HG02870 (cell line): ENCODE measurements around the gene ACRV1.
A peak's percentile ranks its signal among the peaks of the same experiment; 100 is the strongest.

ENCODE experiments used
- ATAC-seq: cut with Tn5 transposase; IDR thresholded peaks from one replicate; pipeline ENCODE4 v1.9.1; 2021; ENCODE audit warnings: mild to moderate bottlenecking, moderate library complexity; ENCODE audit not compliant: unreplicated experiment

Gene ACRV1

DNA sequence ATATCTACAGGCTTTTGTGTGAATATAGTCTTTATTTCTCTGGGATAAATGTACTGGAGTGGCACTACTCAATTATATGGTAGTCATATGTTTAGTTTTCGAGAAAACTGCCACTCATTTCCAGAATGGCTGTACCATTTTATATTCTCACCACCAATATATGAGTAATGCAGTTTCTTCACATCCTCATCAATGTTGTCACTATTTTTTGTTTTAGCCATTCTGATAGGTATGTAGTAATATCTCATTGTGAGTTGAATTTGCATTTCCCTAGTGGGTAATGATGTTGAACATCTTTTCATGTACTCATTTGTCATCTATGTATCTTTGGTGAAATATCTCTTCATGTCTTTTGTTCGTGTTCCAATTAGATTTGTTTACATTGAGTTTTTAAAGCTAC, 18.0 kb downstream of the ACRV1 start:
- ATAC-seq: no peak

DNA sequence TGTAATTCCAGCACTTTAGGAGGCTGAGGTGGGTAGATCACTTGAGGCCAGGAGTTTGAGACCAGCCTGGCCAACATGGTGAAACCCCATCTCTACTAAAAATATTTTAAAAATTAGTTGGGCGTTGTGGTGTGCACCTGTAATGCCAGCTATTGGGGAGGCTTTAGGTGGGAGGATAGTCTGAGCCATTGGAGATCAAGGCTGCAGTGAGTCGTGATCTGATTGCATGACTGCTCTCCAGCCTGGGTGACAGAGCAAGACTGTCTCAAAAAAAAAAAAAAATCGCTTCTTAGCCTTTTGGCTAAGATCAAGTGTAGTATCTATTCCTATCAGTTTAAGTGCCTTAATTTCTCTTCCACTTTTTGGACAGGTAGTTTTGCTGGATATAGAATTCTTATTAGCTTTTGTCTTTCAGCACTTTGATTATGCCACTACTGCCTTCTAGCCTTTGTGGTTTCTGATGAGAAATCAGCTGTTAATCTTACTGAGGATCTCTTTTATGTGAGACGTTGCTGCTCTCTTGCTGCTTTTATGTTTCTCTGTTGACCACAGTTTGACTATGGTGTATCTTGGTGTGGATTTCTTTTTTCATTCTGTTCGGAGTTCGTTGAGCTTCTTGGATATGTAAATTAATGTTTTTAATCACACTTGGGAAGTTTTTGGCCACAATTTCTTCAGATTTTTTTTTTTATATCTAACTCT, 31.0 kb downstream of the ACRV1 start:
- no peak for ATAC-seq

DNA sequence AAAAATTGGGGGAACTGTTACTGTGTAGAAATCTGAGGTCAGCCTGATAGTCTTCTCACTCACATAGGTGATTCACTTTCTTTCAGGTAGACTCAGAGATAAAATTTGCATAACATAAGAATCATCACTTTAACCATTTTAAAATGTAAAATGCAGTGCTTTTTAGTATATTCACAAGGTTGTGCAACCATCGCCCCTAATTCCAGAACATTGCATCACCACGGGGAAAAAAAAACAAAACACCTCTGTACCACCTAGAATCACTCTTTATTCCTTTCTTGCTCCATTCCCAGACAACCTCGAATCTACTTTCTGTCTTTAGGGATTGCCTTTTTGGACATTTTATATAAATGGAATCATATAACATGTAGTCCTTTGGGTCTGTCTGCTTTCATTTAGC, 34.8 kb downstream of the ACRV1 start:
- ATAC-seq: no peak

DNA sequence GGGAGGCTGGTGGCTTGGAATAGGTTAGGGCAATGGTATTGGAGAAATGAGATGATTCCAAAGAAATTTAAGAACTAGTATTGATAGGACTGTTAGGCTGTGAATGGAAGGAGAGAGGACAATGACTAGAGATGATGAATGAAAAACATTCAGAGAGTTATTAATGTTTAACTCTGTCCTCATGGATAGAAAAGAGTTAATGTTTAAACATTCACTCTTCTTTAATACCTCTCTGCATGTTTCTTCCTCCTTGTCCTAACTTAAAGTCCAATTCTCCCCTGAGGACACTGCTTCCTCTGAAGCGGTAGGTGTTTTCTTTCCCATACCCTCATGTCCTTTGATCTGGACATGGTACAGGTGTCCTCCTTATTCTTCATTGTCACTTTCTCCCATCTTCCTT, 42.3 kb downstream of the ACRV1 start:
- ATAC-seq: no peak

DNA sequence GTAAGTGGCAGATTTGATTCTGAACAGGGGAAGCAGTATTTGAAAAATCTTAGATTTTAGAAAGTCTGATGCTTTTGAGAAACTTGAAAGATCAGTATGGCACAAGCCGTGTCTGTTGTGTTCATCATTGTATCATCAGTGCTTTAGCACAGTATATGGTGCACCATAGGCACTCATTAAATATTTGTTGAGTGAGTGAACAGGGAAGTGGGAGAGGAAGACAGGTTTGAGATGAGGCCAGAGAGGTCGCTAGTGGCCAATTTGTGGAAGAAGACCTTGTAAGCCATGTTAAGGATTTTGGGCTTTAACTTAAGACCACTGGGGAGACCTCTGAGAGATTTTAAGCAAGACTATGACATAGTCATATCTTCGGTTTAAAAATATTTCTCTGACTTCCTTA, 42.8 kb downstream of the ACRV1 start:
- ATAC-seq: no peak

DNA sequence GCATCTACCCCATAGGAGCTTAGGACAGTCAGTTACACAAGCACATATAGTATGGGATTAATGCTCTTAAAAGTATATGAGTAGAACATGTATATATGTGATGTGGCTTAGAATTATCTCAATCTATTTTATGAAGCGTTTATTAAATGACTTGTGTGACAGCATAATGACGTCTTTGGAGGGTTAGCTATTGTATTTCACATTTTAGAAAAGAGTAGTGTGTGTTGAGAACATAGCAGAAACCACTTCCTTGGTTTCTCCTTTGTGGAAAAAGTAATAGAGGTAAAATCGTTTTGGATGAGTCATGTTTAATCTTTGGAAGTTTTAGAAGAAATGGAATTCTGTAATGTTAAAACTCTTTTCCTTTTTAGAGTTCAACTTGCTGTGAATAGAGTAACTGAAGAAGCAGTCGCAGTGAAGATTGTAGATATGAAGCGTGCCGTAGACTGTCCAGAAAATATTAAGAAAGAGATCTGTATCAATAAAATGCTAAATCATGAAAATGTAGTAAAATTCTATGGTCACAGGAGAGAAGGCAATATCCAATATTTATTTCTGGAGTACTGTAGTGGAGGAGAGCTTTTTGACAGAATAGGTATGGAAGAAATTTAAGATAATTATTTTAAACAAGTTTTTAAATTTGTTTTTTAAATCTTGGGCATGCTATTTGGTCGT, 53.3 kb downstream of the ACRV1 start:
- ATAC-seq: no peak

DNA sequence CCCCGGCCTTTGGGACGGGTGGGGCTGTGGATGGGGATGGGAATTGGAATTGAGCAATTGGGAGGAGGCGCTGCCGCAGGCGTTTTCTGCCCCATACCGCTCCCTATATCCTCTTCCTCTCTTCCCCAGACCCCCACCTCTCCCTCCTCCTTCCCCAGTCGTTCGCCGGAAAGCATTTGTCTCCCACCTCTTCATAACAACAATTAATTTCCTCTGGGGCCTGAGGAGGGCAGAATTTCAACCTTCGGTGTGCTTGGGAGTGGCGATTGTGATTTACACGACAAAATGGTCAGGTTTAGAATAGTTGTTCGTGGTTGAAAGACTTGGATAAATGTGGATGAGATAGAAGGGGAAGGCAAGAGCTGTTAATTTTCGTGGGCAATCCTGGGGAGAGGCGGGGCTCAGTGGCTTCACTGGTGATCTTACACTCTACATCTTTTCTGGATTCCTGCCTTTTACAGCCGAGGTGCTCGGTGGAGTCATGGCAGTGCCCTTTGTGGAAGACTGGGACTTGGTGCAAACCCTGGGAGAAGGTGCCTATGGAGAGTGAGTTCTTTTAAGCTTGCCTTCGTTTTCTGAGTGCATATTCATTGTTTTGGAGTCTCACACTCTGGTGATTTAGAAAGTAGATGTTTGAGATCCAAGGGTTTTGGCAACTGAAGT, 54.2 kb downstream of the ACRV1 start:
- ATAC-seq: peak; percentile 20

DNA sequence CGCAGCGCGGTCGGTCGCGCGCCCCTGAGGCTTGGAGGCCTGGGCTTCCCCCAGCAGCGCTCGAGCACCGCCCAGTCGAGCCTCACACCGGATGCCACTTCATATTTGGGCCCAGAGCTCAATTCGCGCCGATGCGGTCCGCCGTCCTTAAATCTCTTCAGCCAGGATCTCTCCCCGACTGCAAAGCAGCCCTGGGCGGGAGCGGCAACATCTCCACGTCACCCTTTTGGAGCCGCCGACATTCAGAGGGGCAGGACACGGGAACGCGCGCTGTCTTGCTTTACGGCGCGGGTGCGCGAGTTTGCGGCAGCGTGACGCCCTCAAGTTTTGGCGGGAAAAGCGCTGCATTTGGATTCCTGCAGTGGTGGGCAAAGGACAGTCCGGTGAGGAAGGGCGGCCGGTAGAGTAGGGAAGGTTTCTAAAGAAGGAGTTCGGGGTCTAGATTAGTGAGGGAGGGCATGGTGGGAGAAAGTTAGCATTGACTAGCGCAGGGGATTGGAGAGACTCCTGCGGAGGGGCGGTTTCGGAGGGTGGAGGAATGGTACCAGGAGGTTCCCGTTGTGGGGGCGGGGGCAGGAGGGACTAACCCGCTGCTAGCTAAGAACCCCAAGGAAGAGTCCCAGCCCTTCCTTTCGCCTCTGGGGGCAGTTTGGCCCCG, 54.9 kb downstream of the ACRV1 start:
- peak; percentile 79 for ATAC-seq

DNA sequence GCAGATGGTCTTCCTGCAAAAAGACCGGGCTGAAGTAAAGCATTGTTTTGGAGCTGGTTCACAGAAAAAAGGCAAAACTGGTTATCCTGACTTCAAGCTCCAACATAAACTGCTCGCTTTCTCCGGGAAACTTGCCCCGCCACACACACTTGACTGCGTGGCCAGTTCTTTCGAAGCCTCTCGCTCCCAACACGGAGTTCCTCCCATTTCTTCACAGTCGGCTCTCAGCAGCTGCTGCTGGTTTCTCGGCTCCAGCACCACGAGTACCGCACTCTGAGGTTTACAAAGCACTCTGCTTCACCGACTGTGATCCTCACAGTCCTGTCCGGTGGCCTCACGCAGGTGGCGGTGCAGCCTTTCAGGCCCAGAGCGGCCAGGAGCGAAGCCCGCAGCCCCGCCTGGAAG, 55.4 kb downstream of the ACRV1 start:
- no peak for ATAC-seq

DNA sequence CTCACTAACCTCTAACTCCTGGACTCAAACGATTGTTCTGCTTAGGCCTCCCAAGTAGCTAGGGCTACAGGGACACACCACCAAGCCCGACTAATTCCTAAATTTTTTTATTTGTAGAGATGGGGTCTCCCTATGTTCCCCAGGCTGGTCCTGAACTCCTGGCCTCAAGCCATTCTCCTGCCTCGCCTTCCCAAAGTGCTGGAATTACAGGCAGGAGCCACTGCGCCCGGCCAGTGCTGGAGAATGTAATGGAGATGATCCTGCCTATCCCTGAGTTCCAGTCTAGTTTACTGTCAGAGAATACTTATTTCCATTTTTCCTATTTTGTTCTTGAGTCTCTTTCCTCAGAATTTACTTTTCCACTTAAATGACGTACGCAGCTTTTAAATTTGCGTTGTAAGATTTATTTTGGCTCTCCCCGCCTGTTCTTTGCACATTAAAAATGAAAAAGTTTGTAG, 55.9 kb downstream of the ACRV1 start, which contains the start of gene CHEK1:
CHEK1 (plus strand) TSS at position 408 of the 458 bp plus-strand sequence. CDS start 1,606 bp downstream, outside the sequence.
- no peak for ATAC-seq

DNA sequence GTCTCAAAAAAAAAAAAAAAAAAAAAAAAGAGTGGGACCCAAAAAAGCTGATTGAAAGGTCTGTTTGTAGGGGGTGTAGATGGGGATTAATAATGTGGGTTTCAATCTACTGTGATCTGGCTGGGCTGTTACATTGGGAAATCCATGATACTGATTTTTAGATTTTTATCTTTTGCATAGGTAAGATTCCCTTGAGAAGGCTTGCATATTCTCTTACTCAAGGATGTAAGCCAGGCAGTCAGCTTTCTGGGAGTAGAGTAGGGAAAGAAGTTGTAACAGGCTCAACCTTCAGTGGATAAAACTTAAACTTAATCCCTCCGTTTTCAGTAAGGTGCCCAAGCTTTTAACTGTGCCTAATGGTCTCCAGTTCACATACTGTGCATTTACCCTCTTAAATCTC, 57.6 kb downstream of the ACRV1 start:
- ATAC-seq: no peak

DNA sequence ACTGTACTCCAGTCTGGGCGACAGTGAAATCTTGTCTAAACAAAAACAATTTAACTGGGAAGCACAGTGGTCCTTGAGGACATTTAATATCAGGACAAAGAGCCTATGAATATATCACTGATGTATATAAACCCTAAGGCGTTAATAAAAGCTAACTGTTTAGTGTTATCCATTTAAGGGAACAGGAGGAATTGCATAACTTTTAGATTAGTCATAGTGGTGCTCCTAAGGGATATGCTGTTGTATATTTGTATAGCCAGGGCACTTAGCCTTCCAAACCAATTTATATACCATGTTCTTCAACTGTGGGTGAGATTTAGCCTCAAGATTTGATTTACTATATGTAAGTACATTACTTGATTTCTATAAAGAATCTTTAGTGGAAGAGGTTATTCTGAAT, 58.7 kb downstream of the ACRV1 start:
- ATAC-seq: no peak
